ENCODE measurements around the gene LNPK. TPM values are rescaled to one million over a fixed set of nuclear protein-coding genes. Genes with fewer than 3 reads are reported as not detected.
A peak's percentile ranks its signal among the peaks of the same experiment; 100 is the strongest.

The LNPK gene
- total RNA-seq, 1 experiment from 2014 or later, result 21.9 TPM

DNA sequence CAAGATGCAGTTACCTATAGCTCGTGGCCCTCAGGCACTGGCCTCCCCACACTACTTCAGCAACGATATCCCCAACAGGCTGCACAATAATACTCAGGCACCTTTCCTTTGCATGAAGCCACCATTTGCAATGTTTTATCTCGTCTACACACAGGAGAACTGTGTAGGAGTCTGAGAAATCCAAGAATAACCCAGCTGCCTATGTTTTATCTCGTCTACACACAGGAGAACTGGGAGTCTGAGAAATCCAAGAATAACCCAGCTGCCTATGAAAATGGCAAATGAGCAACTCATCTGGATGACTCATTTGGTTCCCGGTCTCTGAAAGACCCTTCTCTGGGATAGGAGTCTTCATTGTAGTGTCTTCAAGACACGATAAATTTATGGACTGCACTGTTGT lies 18.3 kb upstream of the LNPK start:
- no peak overlapping the region for H3K4me2 ChIP-seq (ENCODE audit: low read length)
- intact Hi-C loops (cut with micrococcal nuclease), result no loop called here
- no peaks in the 10 kb centered on the region for H3K4me1 ChIP-seq (ENCODE audit: insufficient read depth, low read length)
- DNase-seq (no peak), ATAC-seq (no peak)
- H3K27me3 ChIP-seq (ENCODE audit: low read length), result peaks cover 31% of the 10 kb centered on the region
- no peaks in the 10 kb centered on the region for H3K9me2 ChIP-seq (replicated peaks; ENCODE audit: low read length)
- ChIA-PET POLR2A (ENCODE audit: unreplicated experiment) (no interaction called here), CTCF (no interaction called here)
- H3K36me3 ChIP-seq (ENCODE audit: low read depth, low read length), result no peaks in the 10 kb centered on the region
- no peak overlapping the region for H3K27ac ChIP-seq (ENCODE audit: low read length)
- no peaks in the 10 kb centered on the region for H4K20me1 ChIP-seq (ENCODE audit: low read length)
- H3K79me2 ChIP-seq (ENCODE audit: low read length), result no peaks in the 10 kb centered on the region
- no peak overlapping the region for H3K9ac ChIP-seq (ENCODE audit: low read length)
- no peak for TF ChIP-seq EZH2phosphoT487 (IDR thresholded peaks at IDR 0.05; ENCODE audit: borderline replicate concordance, low read length)
- TF ChIP-seq CTCF (conservative IDR thresholded peaks at IDR 0.05; ENCODE audit: low read depth, low read length), result no peak
- no peak for TF ChIP-seq EZH2 (IDR thresholded peaks at IDR 0.05; ENCODE audit: low read length, unreplicated experiment)
- H2AFZ ChIP-seq (ENCODE audit: low read length), result no peak overlapping the region
- H3K4me3 ChIP-seq (ENCODE audit: low read length), result no peak overlapping the region
- BruUV-seq (replicated peaks), result no TSS peak
- no peaks in the 10 kb centered on the region for H3F3A ChIP-seq (ENCODE audit: low read length, unreplicated experiment)
- H3K9me3 ChIP-seq (ENCODE audit: low read length), result no peaks in the 10 kb centered on the region

DNA sequence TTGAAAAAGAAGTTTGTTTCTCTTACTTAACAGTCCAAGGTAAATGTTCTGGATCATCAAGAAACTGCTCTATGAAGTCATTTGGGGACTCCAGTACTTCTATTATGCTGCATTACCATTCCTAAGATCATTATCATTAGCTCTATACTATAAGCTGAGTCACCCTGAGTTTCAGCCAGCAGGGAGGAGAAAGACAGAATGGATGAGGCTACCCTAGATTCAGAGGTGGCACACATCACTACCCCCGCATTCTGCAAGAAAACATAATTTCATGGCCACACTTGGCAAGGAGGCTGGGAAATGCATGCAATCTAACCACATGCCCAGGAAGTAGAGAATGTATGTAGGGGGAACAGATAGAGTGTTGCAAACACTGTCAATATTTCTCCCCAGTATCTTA lies 16.6 kb upstream of the LNPK start:
- Histone ChIP-seq H3K4me3 (ENCODE audit: low read length) (no peak overlapping the region), H4K20me1 (ENCODE audit: low read length) (no peaks in the 10 kb centered on the region), H3K27me3 (ENCODE audit: low read length) (peaks cover 14% of the 10 kb centered on the region; the same call in 1 of the 2 replicates), H3K79me2 (ENCODE audit: low read length) (no peaks in the 10 kb centered on the region), H3K4me2 (ENCODE audit: low read length) (no peak overlapping the region), H2AFZ (ENCODE audit: low read length) (no peak overlapping the region), H3K27ac (ENCODE audit: low read length) (no peak overlapping the region), H3K9me2 (replicated peaks; ENCODE audit: low read length) (no peaks in the 10 kb centered on the region), H3K36me3 (ENCODE audit: low read depth, low read length) (no peaks in the 10 kb centered on the region), H3K9ac (ENCODE audit: low read length) (no peak overlapping the region), H3K9me3 (ENCODE audit: low read length) (no peaks in the 10 kb centered on the region), H3K4me1 (ENCODE audit: insufficient read depth, low read length) (no peaks in the 10 kb centered on the region), H3F3A (ENCODE audit: low read length, unreplicated experiment) (no peaks in the 10 kb centered on the region)
- no TSS peak for BruUV-seq (replicated peaks)
- peak; percentile 40 for DNase-seq
- TF ChIP-seq EZH2 (IDR thresholded peaks at IDR 0.05; ENCODE audit: low read length, unreplicated experiment) (no peak), CTCF (conservative IDR thresholded peaks at IDR 0.05; ENCODE audit: low read depth, low read length) (no peak), EZH2phosphoT487 (IDR thresholded peaks at IDR 0.05; ENCODE audit: borderline replicate concordance, low read length) (no peak)
- no peak for ATAC-seq
- ChIA-PET CTCF (no interaction called here), POLR2A (ENCODE audit: unreplicated experiment) (no interaction called here)
- intact Hi-C loops (cut with micrococcal nuclease), result no loop called here

DNA sequence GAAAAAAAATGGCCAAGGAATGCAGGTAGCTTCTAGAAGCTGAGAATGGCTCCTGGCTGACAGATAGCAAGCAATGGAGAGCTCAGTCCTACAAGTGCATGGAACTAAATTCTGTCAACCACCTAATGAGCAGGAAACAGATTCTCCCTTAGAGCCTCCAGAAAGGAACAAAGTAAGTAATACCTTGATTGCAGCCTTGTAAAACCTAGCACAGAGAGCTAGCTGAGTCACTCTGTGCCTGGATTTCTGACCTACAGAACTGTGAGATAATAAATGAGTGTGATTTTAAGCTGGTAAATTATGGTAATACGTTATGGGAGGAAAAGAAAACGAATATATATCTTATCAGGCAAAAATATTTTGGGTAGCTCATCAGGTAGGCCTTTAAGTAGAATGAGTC lies 7.4 kb upstream of the LNPK start:
- no peak overlapping the region for H3K9ac ChIP-seq (ENCODE audit: low read length)
- no peak overlapping the region for H2AFZ ChIP-seq (ENCODE audit: low read length)
- no peaks in the 10 kb centered on the region for H3F3A ChIP-seq (ENCODE audit: low read length, unreplicated experiment)
- ATAC-seq (no peak), DNase-seq (no peak)
- ChIA-PET POLR2A (ENCODE audit: unreplicated experiment) (no interaction called here), CTCF (no interaction called here)
- no peak for TF ChIP-seq EZH2 (IDR thresholded peaks at IDR 0.05; ENCODE audit: low read length, unreplicated experiment)
- TF ChIP-seq EZH2phosphoT487 (IDR thresholded peaks at IDR 0.05; ENCODE audit: borderline replicate concordance, low read length), result no peak
- no peak for TF ChIP-seq CTCF (conservative IDR thresholded peaks at IDR 0.05; ENCODE audit: low read depth, low read length)
- H3K9me2 ChIP-seq (replicated peaks; ENCODE audit: low read length), result no peaks in the 10 kb centered on the region
- H3K4me1 ChIP-seq (ENCODE audit: insufficient read depth, low read length), result no peaks in the 10 kb centered on the region
- H3K4me3 ChIP-seq (ENCODE audit: low read length), result no peak overlapping the region
- intact Hi-C loops (cut with micrococcal nuclease), result no loop called here
- no peaks in the 10 kb centered on the region for H3K79me2 ChIP-seq (ENCODE audit: low read length)
- no peaks in the 10 kb centered on the region for H3K36me3 ChIP-seq (ENCODE audit: low read depth, low read length)
- H4K20me1 ChIP-seq (ENCODE audit: low read length), result no peaks in the 10 kb centered on the region
- no peaks in the 10 kb centered on the region for H3K9me3 ChIP-seq (ENCODE audit: low read length)
- 0 out of 2 replicates have a peak, but pooled peaks cover 7% of the 10 kb centered on the region for H3K27me3 ChIP-seq (ENCODE audit: low read length)
- H3K4me2 ChIP-seq (ENCODE audit: low read length), result no peak overlapping the region
- BruUV-seq (replicated peaks), result no TSS peak
- no peak overlapping the region for H3K27ac ChIP-seq (ENCODE audit: low read length)
